Skin epidermis (tissue), 12 donors: ENCODE measurements around the gene CELSR1.
A peak's percentile ranks its signal among the peaks of the same experiment; 100 is the strongest.

Experiments
- H3K27ac ChIP-seq, 21 experiments: fragments of 200-600 bp; sonication (generic) in 11 of 21; one replicate each; pipeline ENCODE4 v1.5.0; 2020; ENCODE audit warnings: mild to moderate bottlenecking in 3 of 21, inconsistent platforms in 2 of 21, moderate library complexity in 2 of 21
- H3K4me3 ChIP-seq, 7 experiments: fragments of 200-600 bp; sonication (generic) in 2 of 7; one replicate each; pipeline ENCODE4 v1.5.0; 2020; ENCODE audit warnings: inconsistent platforms in 2 of 7, mild to moderate bottlenecking in 2 of 7, moderate library complexity in 1 of 7

The CELSR1 gene

DNA sequence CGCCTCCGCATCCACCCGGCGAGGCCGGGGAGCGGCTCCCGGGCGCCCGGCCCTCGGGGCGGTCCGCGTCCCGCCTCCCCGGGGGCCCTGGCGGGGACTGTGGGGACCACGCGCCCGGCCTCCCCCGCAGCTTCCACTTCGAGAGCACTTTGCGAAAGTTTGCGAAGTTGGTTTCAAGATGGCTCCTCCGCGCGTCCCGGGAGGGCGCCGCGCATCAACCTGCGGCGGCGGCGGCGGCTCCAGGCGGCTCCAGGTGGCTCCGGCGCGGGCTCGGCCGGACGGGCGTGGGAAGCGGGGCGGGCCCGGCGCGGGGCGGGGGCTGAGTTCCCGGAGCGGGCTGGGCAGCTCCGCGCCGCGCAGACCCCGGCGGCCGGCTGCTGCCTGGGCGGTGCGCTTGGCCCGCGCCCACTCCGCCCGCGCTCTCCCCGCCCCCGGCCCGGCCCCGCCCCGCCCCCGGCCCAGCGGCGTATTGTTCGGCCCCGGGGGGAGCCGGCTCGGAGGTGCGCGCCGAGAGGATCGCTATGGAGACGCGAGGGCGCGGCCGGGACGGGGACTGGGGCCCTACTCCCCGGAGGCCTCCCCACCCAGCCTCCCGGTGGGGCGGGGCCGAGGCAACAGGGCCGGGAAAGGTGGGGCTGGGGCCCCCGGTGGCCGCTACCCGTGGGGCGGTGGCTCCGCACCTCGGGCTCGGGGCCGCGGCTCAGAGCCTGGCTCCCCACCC lies at the start of gene CELSR1:
Gene CELSR1 (minus strand): TSS at position 396 of the 721 bp plus-strand sequence. CDS start 450 bp downstream, outside the sequence.
- H3K4me3 ChIP-seq: peak within 1 kb of the TSS; percentile 37 to 56 (median 48)
- H3K27ac ChIP-seq: peak within 1 kb of the TSS; percentile 27 to 87 (median 67)

DNA sequence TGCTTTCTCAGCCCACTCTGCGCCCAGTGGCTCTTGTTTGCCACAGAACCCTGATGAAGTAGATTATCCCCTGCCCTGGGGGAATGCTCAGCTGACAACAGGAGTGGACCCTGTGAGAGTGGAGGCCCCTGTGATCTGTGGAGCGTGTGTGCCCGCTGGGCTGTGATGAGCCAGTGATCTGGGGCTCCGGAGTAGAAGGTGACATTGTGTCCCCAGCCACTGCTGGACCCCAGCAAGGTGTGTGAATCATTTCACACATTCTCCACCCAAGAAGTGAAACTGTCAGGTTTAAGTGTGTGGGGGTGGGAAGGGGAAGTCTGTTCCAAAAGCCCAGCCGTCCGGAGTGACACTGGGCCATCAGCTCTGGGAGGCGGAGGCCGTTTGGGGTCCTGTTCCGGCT lies 49.6 kb upstream of the CELSR1 start:
- no peak overlapping the region for H3K4me3 ChIP-seq
- peak overlapping the region in 13 of 21 experiments; percentile 1 to 82 (median 55) for H3K27ac ChIP-seq

DNA sequence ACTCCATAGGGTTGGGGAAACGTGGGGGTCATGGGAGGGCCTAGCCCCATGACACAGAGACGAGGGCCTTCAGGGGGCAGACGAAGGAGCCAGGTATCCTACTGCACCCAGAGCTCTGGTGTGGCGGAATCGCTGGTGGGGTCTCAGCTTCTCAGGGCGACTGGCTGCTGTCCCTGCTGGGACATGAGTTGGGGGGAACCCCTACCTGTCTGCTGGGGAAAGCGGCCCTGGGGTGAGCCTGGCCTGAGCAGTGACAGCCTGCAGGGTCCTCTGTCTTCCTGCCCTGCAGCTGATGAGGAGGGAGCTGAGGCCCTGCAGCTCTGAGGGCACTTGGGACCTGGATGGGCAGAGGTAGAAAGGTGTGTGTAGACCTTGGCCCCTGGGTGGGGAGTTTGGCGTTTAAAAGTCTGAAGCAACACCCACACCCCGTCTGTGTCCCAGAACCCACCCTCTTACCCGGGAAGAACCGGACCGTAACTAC lies 49.2 kb upstream of the CELSR1 start:
- H3K27ac ChIP-seq: peak overlapping the region in 4 of 21 experiments; percentile 4 to 66 (median 32)

GRCh38 chr22:46586123-46586519 lies 48.7 kb upstream of the CELSR1 start:
- Histone ChIP-seq H3K27ac (peak overlapping the region in 3 of 21 experiments; percentile 34 to 57 (median 38)), H3K4me3 (no peak overlapping the region)

More for the DNA sequence above, 49.2 kb upstream of the CELSR1 start:
- no peak overlapping the region for H3K4me3 ChIP-seq

- H3K4me3 ChIP-seq: no peak overlapping the region
- peak overlapping the region in 5 of 21 experiments; percentile 2 to 57 (median 39) for H3K27ac ChIP-seq
Observed at GRCh38 chr22:46585340-46586122, 48.1 kb upstream of the CELSR1 start.

- peak overlapping the region in 1 of 7 experiments; percentile 10 for H3K4me3 ChIP-seq
- H3K27ac ChIP-seq: peak overlapping the region in 14 of 21 experiments; percentile 12 to 56 (median 38)
Observed at GRCh38 chr22:46584081-46584921, 46.9 kb upstream of the CELSR1 start.

DNA sequence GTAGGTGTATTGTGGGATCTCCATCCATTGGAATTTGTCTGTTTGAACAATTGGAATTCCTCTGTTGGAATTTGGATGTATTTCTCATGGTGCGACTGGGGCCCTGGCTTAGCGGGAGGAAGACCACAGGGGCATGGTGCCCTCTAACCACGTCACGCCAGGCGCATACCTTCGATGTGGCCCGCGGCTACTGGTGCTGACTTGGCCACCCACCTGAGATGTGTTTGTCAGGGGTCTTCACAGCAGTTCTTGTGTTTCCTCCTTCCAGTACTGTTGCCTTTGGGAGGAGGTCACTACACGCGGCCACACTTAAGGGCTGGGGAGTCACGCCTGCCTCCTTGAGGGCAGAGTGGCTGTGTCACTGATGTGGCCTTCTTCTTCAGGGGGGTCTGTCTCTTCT lies 46.2 kb upstream of the CELSR1 start:
- no peak overlapping the region for H3K27ac ChIP-seq

DNA sequence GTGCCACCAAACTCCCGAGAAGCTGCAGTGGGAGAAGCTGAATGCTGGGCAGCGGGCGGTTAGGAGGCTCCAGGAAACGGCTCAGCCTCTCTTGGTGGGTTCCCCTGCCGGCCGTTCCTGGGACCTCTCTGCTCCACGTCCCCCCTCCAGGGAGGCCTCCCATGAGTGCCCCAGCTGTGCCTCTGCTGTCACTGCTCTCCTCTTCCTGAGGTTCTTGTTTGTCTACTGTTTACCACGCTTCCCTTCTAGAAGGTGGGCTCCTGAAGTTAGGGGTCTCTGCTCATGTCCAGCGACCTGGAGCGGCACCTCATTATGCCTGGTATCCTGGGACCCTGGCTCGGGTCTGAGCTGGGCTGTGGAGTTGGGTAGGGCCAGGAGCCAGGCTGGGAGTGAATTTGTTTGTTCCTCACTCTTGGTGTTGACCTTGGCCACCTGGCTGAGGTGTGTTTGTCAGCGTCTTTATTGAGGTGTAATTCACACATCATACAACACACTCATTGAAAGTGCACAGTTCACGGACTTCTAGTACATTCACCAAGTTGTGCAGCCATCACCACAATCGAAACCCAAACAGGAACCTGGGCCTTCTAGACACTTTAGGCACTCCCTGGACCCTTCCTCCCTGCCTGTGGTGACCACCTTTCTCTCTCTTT lies 45.0 kb upstream of the CELSR1 start:
- Histone ChIP-seq H3K4me3 (no peak overlapping the region), H3K27ac (peak overlapping the region in 2 of 21 experiments; percentile 3 to 45)

More for the DNA sequence above, 46.2 kb upstream of the CELSR1 start:
- no peak overlapping the region for H3K4me3 ChIP-seq

DNA sequence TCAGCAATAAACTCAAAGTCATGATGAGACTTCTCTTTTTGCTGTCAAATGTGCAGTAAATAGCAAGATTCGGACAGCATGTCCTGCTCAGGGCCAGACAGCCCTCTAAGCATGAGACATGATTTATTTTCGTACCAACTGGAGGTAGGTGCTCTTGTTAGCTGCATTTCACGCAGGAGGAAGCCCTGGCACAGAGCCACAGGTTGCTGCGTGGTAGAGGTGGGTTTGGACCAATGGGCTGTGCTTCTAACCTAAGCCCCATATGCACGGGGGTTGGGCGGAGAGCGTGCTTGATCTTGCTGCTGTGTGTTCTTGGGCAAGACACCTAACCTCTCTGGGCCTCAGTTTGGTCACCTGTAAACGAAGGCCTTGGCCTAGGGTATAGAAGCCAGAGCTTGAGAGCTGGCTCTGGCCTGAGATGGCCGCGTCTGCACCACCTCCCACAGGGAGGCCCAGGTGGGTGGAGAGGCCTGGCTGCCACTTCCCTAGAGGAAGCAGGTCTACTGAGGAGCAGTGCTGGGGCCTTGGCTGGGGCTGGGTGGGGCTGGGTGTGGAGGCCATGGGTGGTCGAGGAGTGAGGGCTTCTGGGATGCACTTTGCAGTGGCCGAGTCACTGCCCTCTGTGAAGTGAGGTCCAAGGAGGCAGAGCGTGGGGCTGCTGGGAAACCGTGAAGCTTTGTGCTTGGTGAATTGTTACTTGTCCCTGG lies 44.3 kb upstream of the CELSR1 start:
- H3K4me3 ChIP-seq: no peak overlapping the region
- peak overlapping the region in 2 of 21 experiments; percentile 3 to 45 for H3K27ac ChIP-seq

GRCh38 chr22:46580940-46581537 lies 43.6 kb upstream of the CELSR1 start:
- Histone ChIP-seq H3K4me3 (no peak overlapping the region), H3K27ac (no peak overlapping the region)

GRCh38 chr22:46579751-46580449 lies 42.5 kb upstream of the CELSR1 start:
- peak overlapping the region in 11 of 21 experiments; percentile 27 to 94 (median 89) for H3K27ac ChIP-seq
- peak overlapping the region in 1 of 7 experiments; percentile 76 for H3K4me3 ChIP-seq

GRCh38 chr22:46578824-46579561 lies 41.6 kb upstream of the CELSR1 start:
- Histone ChIP-seq H3K4me3 (peak overlapping the region in 4 of 7 experiments; percentile 8 to 76 (median 70)), H3K27ac (peak overlapping the region in 12 of 21 experiments; percentile 27 to 94 (median 88))

- H3K4me3 ChIP-seq: peak overlapping the region; percentile 51 to 76 (median 67)
- H3K27ac ChIP-seq: peak overlapping the region in 16 of 21 experiments; percentile 62 to 94 (median 88)
Observed at GRCh38 chr22:46578251-46578823, 40.9 kb upstream of the CELSR1 start.

DNA sequence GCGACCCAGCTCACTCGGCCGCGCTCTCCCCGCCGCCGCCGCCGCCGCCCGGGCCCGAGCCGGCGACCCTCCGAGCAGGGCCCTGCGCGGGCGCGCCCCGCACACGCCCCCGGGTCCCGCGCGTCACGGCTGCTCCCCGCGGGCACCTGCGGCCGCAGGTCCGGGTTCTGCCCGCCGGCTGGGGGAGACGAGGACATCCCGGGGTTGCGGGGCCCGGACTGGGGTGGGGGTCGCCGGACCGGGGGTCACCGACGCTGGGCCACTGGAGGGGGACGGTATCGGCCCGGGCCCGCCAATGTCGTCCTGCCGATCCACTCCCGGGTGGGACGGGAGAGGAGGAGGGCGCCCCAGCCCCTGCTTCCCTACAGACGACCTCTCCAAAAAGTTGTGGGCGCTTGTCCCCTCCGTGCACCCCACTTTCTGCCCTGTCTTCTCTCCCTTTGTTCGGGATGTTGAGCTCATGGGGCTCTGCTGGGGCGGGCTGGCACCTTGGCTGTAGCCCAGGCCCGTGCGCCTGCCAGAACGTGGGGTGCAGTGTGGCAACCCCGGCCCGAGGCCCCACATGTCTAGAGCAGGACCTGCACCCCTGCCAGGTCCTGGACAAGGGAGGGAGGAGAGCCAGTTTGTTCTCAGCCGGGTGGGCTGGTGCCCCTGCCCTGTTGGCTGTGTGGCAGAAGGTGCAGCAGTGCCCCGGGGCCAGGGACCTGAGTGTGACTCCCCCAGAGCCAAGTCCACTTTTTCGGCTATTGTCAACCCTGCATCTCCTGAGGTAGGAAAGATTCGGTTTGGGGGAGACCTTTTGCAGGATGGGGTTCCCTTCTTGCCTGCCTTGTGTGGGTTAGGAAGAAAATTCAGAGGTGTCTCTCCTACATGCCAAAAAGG lies 40.2 kb upstream of the CELSR1 start:
- Histone ChIP-seq H3K27ac (peak overlapping the region; percentile 42 to 94 (median 86)), H3K4me3 (peak overlapping the region; percentile 51 to 76 (median 67))
